Stimulated activated CD8-positive, alpha-beta memory T cell treated with anti-CD3 and anti-CD28 coated beads, Interleukin-12 subunit alpha, Interleukin-12 subunit beta, amount 100 ng/mL, for 1 hour (primary cell): Measurements from ENCODE around the gene COQ2.

Experiments used
- DNase-seq: peaks from one replicate; pipeline ENCODE4 v3.0.0-alpha.2; 2020; ENCODE audit warnings: low read depth

Gene COQ2

DNA sequence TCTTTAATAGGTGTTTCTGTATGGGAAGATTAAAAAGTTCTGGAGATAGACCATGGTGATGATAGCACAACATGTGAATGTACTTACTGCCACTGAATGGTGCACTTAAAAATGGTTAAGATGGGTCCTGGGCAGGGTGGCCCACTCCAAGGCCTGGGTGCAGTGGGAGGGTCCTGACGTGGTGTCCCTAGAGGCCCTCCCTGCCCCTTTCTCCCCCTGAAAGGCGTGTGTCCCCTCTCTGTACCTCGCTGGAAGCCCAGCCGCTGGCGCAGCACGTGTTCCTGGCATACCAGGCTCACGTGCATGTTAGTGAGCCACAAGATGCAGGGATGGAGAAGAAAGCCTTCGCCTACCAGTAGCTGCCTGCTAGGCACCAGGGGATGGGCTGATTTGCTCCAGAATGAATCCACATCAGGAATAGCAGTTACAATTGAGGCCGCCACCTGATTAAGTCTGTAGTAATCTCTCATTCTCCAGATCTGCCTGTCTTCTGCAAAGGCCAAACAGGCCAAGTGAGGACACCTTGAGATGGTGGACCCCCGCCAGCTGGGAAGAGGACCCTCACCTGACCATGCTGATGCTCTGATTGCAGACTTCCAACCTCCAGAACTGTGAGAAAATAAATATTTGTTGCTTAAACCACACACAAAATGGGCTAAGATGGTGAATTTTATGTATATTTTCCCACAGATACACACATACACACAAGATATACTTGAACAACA is 67.5 kb downstream of the COQ2 start:
- DNase-seq, result no peak

DNA sequence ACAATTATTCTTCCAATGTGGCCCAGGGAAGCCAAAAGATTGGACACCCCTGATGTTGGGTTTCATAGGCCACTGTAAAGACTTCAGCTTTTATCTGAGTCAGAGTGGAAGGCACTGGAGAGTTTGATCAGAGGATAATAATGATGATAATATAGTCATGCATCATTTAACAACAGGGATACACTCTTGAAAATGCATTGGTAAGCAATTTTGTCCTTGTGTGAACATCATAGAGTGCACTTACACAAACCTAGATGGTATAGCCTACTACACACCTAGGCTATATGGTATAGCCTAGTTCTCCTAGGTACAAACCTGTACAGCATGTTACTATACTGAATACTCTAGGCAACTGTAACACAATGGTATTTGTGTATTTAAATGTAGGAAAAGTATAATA is 70.5 kb downstream of the COQ2 start:
- DNase-seq, result no peak
